ENCODE data around the gene PIP5K1C.

- TF ChIP-seq, protein P1, sequence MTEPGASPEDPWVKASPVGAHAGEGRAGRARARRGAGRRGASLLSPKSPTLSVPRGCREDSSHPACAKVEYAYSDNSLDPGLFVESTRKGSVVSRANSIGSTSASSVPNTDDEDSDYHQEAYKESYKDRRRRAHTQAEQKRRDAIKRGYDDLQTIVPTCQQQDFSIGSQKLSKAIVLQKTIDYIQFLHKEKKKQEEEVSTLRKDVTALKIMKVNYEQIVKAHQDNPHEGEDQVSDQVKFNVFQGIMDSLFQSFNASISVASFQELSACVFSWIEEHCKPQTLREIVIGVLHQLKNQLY (CRISPR knock-in tag; IDR thresholded peaks at IDR 0.05), result no peak
- TF ChIP-seq, protein P2, sequence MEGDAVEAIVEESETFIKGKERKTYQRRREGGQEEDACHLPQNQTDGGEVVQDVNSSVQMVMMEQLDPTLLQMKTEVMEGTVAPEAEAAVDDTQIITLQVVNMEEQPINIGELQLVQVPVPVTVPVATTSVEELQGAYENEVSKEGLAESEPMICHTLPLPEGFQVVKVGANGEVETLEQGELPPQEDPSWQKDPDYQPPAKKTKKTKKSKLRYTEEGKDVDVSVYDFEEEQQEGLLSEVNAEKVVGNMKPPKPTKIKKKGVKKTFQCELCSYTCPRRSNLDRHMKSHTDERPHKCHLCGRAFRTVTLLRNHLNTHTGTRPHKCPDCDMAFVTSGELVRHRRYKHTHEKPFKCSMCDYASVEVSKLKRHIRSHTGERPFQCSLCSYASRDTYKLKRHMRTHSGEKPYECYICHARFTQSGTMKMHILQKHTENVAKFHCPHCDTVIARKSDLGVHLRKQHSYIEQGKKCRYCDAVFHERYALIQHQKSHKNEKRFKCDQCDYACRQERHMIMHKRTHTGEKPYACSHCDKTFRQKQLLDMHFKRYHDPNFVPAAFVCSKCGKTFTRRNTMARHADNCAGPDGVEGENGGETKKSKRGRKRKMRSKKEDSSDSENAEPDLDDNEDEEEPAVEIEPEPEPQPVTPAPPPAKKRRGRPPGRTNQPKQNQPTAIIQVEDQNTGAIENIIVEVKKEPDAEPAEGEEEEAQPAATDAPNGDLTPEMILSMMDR (IDR thresholded peaks at IDR 0.05), result no peak
- no peak for TF ChIP-seq ZNF423 (CRISPR knock-in tag; IDR thresholded peaks at IDR 0.05)
- no peak for TF ChIP-seq JUN (CRISPR knock-in tag; IDR thresholded peaks at IDR 0.05)
These were observed 58.6 kb downstream of the PIP5K1C start for GRCh38 chr19:3641515-3642269.
